HG03066 (cell line): ENCODE data around the gene LACTB.
"Not testable (repeated sequence)": the region's sequence is repeated elsewhere in the genome, so short reads cannot be mapped to it uniquely, and the experiment has no call there.

Experiments
- ATAC-seq: cut with Tn5 transposase; IDR thresholded peaks from one replicate; pipeline ENCODE4 v1.9.1; 2021; ENCODE audit warnings: low read depth; ENCODE audit not compliant: unreplicated experiment

The LACTB gene

GRCh38 chr15:63089260-63090043 lies 32.2 kb upstream of the LACTB start:
- ATAC-seq, result no peak

DNA sequence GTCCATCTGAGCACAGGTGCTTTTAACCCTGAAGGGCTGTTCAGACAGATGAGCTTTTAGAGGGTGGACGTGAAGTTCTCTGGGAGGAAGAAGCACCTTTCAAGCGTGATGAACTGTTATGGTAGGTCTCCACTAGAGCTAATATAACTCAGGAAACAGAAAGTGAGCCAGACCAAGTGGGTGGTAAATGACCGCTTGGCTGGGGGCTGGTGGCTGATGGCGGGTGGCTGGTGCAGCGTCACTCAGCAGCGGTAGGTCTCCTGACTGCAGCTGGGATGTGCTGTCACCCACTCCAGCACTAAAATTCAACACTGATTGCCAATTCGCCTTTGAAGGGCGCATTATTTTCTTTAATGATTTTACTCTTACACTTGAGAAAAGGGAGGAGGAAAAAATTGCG lies 31.2 kb upstream of the LACTB start:
- no peak for ATAC-seq

DNA sequence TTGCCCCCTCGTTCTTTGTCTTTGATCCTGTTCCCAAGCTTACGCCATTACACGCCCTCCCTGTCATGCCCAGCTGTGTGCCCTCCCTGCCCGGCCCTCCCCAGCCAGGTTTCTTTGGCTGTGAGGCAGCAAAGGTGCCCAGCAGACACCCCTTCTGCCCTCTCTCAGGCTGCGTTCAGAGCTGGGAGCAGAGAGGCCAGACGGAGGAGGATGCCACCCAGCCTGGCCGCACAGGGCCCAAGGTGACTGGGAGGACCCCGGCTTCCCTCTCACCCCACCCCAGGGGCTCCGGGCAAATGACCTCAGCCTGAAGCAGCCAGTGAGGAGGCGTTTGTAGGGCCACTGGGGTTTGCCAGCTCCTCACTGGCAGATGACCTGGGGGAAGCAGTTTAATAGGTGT lies 30.8 kb upstream of the LACTB start:
- ATAC-seq, result no peak

- no peak for ATAC-seq
Observed at GRCh38 chr15:63091679-63092446, 29.8 kb upstream of the LACTB start.

DNA sequence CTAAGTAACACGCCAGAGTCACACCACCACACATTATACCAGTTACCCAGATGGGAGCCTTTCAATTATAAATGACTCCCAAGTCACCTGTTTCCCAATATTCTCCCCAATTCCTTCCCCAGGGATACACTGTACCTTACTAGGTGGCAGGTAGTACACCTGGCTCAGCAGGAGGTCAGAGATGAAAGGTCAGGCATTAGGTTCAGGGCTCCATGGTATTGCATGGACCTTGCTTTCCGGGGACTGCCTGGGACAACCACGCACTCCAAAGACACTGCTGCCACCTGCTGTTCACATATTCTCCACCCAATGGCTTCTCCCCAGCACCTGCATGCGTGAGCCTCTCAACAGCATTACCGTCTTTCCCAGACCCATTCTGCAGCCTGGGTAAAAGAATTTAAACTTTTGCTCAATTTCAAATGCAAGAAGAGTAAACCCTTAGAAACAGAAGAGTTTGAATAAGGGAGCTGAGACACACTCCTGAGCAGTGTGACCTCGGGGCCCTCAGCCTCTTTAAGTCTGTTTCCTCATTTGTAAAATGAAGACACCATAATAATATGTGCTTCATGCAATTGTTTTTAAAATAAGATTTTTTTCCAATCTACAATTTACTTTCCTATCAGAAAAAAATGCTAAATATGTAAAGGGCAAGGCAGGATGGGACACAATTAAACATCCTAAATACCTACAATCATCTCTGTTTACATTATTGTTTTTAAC lies 28.0 kb upstream of the LACTB start:
- ATAC-seq, result no peak

- no peak for ATAC-seq
Observed at GRCh38 chr15:63094495-63094931, 27.1 kb upstream of the LACTB start.

DNA sequence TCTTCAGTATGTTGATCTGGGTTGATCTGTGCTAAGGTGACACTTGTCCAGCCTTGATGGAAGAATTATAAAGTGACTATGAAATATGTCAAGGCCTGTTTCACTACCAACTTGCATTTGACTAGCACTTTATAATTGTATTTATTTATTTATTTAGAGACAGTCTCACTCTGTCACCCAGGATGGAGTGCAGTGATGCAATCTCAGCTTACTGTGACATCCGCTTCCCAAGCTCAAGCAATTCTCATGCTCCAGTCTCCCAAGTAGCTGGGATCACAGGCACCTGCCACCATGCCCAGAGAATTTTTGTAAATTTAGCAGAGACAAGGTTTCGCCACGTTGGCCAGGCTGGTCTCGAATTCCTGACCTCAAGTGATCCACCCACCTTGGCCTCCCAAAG lies 25.5 kb upstream of the LACTB start:
- ATAC-seq, result no peak

- ATAC-seq, result not testable (repeated sequence)
Observed at GRCh38 chr15:63098901-63099300, 22.8 kb upstream of the LACTB start.

DNA sequence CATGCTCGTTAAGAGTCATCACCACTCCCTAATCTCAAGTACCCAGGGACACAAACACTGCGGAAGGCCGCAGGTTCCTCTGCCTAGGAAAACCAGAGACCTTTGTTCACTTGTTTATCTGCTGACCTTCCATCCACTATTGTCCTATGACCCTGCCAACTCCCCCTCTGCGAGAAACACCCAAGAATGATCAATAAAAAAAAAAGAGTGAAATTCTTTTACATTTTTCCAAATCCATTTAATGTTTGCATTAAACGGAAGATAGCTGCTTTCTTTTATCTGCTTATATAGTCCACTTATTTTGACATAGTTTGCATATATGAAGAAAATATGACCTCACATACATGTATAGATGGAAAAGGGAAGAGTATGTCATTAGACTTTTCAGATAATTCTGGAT lies 22.1 kb upstream of the LACTB start:
- ATAC-seq, result not testable (repeated sequence)

DNA sequence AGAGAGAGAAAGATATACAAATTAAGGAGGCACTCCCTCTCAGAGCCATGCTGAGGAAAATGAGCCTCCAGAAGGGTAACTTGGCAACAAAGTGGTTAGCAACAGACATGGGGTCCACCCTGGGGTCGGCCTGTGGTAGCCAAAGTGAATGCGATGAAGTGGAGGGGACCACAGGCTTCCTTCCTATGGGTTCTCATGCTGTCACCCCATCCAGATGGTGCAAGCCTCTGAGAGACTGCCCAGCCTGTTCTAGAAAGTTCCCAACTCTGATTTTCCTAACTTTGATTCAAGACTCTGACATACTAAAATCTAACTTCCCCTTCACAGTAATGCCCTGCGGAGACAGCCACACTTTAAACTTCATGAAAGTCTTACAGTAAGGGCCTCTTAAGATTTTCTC lies 18.2 kb upstream of the LACTB start:
- no peak for ATAC-seq

- ATAC-seq, result no peak
Observed at GRCh38 chr15:63104727-63105126, 16.9 kb upstream of the LACTB start.

DNA sequence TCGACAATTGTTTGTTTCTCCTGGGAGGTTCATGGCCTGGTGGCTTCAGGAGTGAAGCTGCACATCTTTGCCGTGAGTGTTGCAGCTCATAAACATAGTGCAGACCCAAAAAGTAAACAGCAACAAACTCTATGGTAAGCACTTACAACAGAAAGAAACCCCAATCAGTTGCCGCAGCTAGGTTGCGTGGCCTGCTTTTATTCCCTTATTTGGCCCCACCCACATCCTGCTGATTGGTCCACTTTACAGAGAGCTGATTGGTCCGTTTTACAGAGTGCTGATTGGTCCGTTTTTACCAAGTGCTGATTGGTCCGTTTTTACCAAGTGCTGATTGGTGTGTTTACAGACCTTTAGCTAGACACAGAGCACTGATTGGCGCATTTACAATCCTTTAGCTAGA lies 16.3 kb upstream of the LACTB start:
- ATAC-seq, result not testable (repeated sequence)

GRCh38 chr15:63107895-63108546 lies 13.6 kb upstream of the LACTB start:
- ATAC-seq, result no peak

GRCh38 chr15:63109498-63109897 lies 12.2 kb upstream of the LACTB start:
- ATAC-seq, result no peak

DNA sequence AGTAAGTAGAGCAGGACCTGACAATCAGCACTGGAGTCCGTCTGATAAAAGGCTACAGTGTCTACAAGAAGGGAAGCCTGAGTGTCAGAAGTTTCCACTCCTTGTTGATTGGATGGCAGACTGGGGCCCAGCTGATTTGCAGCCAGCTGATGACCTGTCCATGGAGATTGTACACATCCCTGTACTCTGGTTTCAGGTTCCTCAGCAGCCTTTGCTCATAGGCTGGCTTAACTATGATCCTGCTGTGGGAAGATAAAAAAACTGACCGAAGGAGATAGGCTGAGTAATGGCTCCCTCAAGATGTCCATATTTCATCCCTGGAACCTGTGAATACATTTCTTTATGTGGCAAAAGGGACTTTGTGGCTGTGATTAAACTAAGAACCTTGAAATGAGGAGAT lies 11.7 kb upstream of the LACTB start:
- ATAC-seq, result no peak

DNA sequence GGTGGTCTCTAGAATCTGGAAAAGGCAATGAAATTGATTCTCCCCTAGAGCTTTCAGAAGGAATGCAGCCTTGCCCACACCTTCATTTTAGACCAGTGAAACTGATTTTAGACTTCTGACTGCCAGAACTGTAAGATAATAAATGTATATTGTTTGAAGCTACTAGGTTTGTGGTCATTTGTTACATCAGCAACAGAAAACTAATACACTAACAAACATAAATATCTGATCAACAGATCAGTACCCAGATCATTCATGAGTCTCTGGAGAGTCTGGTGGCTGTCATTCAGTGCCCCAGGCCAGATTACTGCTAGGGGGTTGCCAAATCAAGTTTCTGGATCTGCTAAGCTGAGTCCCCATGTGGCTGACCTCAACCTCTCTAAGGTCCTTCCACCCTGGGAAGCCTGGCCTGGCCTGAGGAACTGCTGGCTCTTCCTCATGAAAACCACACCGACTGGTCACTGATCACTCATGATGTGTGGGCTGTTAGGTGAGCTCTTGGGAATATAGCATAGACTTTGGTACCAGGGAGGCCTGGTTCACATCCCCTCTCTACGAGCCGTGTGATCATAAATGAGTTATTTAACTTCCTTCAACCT lies 11.1 kb upstream of the LACTB start:
- ATAC-seq, result no peak

DNA sequence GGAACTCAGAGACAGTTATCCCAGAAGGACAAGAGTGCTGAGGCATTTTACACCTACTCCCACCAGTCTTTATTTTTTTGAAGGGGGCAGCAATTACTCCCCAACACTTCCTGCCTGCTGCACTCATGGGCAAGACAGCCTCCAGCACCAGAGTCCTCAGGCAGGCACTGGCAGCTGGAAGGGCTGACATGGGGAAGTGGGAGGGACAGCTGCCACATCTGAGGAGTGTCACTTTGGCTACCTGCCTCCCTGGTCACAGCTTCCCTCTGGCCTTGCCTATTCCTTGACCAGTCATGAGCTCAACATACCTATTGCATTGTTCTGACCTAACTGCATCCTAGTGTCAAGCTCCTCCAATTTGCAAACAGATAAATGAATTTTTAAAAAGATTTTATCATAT lies 10.2 kb upstream of the LACTB start:
- ATAC-seq, result no peak

DNA sequence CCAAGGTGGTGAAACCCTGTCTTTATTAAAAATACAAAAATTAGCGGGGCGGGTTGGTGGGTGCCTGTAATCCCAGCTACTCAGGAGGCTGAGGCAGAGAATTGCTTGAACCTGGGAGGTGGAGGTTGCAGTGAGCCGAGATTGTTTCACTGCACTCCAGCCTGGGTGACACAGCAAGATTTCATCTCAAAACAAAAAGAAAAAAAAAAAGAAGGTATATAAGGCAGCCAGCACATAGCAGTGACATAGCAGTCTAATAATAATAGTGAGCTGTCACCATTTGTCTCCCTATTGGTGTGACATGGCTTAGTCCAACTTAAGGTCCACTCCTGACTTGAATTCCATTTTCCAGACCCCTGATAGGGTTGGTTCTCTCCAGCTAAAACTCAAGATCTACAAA lies 8.8 kb upstream of the LACTB start:
- ATAC-seq, result no peak

DNA sequence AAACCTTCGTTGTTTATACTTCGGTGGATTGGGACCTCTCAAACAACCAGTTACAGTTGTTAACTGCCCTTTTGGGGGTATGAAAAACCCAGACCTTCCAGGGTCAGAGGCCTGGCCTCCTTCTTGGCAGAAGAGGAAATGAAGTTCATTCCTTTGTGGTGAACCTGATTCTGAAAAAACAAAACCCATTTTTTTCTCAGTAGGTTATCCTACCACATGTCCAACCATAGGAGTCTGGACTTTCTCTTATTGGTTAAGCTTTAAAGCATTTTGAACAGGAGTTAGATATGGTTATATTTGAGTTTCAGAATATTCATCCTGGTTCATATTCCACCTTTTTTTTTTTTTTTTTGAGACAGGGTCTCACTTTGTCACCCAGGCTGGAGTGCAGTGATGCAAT lies 7.2 kb upstream of the LACTB start:
- ATAC-seq, result no peak

DNA sequence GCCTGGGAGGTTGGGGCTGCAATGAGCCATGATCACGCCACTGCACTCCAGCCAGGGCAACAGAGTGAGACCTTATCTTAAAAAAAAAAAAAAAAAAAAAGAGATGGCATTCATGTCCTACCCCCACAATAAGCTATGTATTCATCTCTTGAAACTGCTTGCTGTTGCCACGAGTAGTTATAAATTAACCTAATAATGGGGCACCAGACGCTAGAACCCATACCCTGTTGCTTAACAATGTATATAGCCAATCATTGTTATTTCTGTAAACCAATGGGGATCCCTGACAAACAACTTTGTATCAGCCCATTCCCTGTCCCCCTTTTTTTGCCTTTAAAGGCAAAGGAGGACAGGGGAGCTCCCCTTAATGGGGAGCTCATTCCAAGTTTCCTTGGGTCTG lies 2.8 kb upstream of the LACTB start:
- ATAC-seq, result no peak
